Ureter (tissue), 1 donor: ENCODE measurements around the gene IGFL1. TPM values are rescaled to one million over a fixed set of nuclear protein-coding genes. Genes with fewer than 3 reads are reported as not detected.
"Not testable (repeated sequence)": the region's sequence is repeated elsewhere in the genome, so short reads cannot be mapped to it uniquely, and the experiment has no call there.

Experiments
- DNase-seq: peaks from one replicate; pipeline ENCODE4 v3.0.0-alpha.2; 2020; ENCODE audit warnings: low spot score
- total RNA-seq: library from RNA; stranded (reverse); gene quantifications from one replicate; pipeline ENCODE4 v1.2.4, GENCODE V29; 2023
- donor health status: DM: yes; HTN: yes; CAD: no.

The IGFL1 gene
- total RNA-seq, 1 donor from 2014 or later: 1.9 TPM

DNA sequence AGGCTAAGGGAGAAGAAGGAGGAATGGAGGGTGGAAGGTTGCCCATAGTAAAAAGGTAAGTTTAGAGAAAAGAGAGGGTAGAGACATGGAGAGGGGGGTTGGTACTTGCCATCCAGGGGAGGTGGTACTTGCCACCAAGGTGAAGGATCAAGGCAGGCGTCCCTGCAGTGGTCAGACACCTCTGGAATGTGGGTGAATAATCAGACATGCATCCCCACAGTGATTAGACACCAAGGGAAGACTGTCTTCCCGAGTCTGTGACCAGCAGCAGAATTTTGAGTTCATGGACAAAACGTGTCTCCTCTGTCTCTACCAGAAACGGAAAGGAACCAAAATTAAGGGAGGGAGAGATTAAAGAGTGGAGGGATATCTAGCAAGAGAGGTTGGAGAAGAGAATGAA is 27.1 kb upstream of the IGFL1 start:
- DNase-seq: no peak

GRCh38 chr19:46202872-46203860 is 26.4 kb upstream of the IGFL1 start:
- no peak for DNase-seq

DNA sequence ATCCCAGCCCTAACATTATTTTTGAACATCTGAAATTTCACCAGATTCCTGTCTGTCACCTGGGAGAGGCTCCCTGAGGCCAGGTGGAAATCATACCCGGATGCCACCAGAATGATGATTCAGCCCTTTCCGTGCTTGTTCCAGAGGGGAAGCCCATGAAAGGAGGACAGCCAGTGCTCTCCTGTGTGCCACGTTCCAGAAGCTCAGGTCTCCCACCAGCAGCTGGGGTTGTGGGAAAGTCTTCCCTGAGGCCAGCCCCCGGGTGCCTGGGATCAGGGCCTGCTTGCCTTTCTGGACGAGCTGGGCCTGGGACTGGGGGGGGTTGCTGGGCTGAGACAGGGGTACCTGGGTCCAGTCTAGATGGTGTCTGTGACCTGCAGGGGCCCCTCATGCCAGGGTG is 25.5 kb upstream of the IGFL1 start:
- DNase-seq: no peak

GRCh38 chr19:46205183-46205984 is 24.2 kb upstream of the IGFL1 start:
- no peak for DNase-seq

DNA sequence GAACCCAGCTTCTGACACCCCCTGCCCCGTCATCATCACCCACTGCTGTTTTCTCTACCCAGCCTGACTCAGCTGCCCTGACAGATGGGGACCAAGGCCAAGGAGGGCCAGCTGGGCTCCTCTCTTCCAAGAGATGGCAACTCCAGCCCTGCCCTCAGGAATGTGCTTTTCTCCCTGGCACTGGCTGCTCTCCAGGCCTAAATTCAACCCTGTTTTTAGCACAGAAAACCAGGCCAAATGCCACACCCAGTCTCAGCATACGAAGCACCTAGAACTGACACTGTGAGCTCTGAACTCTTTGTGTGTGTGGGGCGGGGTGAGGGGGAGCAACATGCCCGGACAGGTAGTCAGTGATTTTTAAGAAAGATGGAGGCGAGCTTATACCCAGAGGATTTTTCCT is 23.4 kb upstream of the IGFL1 start:
- DNase-seq: no peak

- DNase-seq: no peak
Measured at GRCh38 chr19:46206682-46207081, 22.9 kb upstream of the IGFL1 start.

- not testable (repeated sequence) for DNase-seq
Measured at GRCh38 chr19:46207858-46208257, 21.7 kb upstream of the IGFL1 start.

DNA sequence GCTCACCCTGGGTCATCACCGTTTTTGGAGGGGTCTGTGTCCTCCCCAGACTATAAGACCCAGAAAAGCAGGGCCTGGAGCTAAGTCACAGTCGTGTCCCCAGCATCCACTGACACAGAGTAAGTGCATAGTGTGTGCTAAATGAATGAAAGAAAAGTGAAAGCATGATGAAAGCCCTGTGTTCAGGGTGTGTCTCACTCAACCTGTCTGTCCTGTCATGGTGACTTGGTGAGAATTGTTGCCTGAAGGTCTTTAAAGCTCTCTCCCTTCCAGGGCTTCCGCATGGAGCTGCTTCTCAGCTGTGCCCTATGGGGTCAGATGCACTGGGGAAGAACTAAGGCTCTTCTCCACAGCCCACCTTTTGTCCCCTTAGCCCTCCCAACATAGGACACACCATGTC is 20.5 kb upstream of the IGFL1 start:
- no peak for DNase-seq

- no peak for DNase-seq
Measured at GRCh38 chr19:46209472-46209871, 20.1 kb upstream of the IGFL1 start.

DNA sequence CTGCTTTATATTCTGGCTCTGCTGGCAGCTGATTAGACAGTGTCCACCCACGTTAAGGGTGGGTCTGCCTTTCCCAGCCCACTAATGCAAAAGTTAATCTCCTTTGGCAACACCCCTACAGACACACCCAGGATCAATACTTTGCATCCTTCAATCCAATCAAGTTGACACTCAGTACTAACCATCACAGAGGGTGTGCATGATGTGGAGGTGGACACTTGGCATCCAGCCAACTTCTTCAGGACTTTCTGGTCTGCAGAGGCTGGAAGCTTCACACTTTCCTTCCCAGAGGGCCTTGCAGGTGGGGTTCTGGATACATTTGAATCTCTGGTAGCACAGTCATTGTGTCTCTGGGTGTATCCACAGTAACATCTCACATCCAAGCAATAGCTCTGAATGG is 18.9 kb upstream of the IGFL1 start:
- DNase-seq: no peak

GRCh38 chr19:46211201-46211881 is 18.2 kb upstream of the IGFL1 start:
- DNase-seq: no peak

- not testable (repeated sequence) for DNase-seq
Measured at GRCh38 chr19:46212592-46212991, 16.9 kb upstream of the IGFL1 start.

DNA sequence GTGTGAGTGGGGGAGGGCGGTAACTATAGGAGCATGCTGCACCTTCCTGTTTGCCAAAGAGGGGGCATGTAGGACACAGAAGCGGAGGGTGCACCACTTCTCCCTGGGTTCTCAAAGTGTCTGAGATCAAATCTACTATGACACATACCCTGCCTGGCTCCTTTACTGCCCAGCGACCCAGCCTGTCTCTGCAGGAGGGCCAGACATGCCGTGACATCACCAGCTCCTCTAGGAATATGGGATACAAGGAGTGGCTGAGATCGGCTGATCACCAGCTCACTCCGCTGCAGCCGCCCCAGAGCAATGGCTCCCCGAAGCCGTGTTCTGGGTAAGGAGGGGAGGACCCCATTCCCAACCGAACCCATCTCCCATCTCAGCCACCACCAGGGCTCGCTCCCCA is 16.4 kb upstream of the IGFL1 start:
- DNase-seq: no peak

DNA sequence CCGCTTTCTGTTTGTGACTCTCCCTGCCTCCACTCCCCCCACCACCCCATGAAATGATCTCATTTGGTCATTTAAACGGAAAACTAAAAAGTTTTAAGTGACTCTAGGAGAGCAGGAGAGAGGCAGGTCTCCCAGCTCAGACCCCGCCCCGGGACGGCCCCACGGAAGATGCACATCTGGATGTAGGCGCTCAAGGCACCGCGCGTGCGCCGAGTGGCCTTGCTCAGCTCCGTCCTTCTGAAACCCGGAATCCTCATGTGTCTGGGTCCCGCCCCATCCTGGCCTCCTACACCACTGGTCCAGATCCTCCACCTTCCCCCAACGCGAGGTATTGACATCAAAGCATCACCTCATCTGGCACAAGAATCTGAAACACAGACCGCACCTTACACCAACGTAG is 15.7 kb upstream of the IGFL1 start:
- no peak for DNase-seq

DNA sequence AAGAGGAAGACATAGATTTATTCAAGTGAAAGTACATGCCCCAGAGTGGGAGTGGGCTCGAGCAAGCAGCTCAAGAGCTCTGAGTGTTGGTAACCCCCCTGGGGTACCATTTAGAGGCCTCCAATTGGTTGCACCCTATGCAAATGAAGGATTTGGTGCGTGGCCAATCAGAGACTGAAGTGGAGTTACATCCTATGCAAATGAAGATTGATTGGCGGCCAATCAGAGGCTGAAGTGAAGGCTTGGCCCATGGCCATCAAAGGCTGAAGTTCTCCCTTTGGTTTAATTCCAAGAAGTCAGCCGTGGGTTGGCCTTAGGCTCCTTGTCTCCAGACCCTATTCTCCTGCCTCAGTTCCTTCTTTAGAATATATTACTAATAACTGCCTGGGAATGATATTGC is 12.9 kb upstream of the IGFL1 start:
- no peak for DNase-seq

DNA sequence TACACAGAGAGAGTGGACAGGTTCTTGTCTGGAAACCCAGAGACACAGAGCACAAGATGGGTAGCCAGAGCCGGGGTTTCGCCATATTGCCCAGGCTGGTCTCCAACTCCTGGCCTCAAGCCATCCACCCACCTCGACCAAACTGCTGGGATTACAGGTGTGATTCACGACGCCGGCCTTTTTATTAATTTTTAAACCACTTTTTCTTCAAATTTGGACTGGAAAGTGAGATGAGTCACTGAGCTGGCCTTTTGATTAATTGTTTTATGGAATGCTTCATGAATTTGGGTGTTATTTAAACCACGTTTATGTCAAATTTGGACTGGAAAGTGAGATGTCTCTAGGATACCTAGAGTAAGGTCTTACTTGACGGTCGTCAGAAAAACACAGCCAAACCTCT is 12.1 kb upstream of the IGFL1 start:
- DNase-seq: no peak

- DNase-seq: no peak
Measured at GRCh38 chr19:46218160-46218559, 11.4 kb upstream of the IGFL1 start.

- DNase-seq: no peak
Measured at GRCh38 chr19:46220038-46220615, 9.4 kb upstream of the IGFL1 start.

- no peak for DNase-seq
Measured at GRCh38 chr19:46221152-46221551, 8.4 kb upstream of the IGFL1 start.

DNA sequence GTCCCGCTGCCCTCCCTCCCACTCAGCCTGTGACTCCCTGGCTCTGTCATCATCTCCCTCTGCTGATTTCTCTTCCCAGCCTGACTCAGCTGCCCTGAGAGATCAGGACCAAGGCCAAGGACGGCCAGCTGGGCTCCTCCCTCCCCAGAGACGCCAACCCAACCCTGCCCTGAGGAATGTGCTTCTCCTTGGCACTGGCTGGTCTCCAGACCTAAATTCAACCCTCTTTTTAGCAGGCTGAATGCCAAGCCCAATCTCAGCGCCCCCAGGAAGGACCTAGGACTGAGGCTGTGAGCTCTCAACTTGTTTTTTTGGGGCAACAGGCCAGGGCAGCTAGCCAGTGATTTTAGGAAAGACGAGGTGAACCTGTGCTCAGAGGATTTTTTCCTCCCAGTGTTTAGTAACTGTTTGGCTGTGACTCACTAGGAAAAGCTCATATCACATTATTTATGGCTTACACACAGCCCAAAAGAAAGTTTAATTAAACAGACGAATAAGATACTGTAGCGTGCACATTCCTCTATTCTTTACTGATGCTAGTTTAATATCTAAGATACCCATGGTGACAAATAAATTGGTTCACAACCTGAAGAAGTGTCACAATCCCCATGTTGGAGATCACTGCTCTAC is 7.4 kb upstream of the IGFL1 start:
- peak; percentile 66 for DNase-seq

- DNase-seq: not testable (repeated sequence)
Measured at GRCh38 chr19:46223787-46224186, 5.8 kb upstream of the IGFL1 start.
